NCI-H1417 (cell line): Measurements from ENCODE around the gene FSD1L.

ENCODE experiments used
- DNase-seq, 3 experiments: peaks; one replicate each; lab custom pipeline; 2025; lab: John Stamatoyannopoulos, UW

Gene FSD1L

DNA sequence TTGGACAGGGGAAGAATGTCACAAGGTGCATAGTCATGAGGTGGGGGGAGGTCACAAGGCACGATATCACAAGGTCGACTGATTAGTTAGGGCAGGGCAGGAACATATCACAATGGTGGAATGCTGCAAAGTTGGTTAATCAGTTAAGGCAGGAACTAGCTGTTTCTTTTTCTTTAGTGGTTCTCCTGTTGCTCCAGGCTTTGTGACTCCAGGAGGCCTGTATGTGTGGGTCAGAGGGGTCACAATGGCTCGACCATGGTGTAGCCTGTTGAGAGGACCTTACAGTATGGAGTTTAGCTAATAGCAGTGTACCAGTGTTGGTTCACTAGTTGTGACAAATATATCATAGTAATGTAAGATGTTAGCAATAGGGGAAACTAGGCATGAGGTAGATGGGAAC, 12.4 kb upstream of the FSD1L start:
- DNase-seq, result no peak

DNA sequence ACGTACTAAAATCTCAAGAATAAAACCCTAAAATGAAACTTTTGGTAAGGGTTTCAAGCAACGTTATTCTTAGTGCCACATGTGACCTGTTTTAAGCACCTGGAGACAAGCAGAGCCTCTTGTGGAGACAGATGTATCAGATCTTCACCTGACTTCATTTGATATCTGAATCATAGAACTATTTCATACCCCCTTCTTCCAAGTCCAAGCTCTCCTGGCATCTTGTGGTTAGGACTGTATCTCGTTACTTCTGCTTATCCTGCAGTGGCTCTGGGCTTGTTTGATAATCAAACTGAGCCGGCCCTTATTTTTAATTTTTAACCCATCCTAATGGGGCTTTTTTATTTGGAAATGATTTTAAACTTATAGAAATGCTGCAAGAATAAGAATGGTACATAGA, 11.1 kb upstream of the FSD1L start:
- DNase-seq, result no peak

DNA sequence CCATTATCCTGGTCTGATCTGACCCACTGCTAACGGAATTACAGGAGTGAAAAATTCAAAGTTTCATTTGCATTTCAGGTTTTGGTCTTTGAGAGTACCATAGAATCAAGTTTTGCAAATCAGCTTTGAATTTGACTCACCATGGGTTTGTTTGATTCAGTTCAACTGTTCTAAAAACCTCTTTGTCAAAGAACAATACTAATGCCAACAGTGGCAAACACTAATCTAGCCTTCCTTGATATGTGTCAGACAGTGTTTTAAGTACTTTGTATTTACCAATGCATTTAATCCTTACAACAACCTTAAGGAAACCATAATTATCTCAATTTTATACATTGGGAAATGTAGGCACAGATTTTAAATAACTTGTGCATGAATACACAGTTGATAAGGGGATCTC, 10.1 kb upstream of the FSD1L start:
- peak in 1 of 3 experiments; percentile 38 for DNase-seq

DNA sequence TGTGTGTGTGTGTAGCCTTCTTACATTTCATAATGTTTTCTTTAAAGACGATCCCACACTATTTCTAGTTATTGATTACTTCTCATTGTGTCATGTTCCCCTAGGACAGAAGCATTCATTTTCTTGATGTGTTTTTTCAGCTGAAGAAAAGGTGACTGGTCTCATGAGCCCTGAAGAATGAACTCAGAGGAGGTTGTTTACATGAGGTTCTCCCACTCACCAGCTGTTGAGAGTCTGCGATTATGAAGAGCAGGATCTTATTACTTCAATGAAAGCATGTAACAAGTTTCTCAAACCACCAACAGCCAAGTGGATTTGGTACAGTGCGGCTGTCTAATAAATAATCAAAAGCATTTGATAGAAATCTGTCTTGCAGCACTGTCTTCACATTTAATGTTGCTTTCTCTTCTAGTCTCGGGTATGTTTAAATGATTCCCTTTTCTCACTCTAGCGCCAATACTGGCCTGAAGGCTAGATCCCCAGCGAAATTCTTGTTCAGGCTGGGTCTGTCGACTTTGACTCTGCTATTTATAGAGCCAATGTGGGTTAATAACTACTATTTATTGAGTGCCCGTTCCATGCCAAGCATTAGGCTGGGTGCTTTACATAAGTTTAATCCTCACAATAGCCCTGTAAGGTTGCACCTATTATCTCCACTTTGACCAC, 9.6 kb upstream of the FSD1L start:
- peak in 2 of 3 experiments; percentile 38 to 50 for DNase-seq

DNA sequence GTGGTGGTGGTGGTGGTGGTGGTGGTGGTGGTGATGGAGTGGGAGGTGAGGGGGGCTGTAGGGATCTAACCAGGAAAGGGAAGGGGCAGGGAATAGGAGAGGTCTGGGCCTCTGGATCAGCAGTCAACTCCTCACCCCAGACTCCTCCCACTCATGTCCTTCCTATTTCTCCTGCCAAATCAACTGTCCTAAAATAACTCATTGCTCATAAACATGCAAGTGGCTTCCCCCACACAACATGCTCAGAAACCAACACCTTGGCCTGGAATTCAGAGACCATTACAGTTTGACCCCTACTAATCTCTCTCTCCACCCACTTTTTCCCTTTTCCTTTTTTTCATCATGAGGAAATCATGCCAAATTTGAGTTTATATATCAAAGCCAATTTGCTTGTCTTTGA, 8.4 kb upstream of the FSD1L start:
- no peak for DNase-seq

DNA sequence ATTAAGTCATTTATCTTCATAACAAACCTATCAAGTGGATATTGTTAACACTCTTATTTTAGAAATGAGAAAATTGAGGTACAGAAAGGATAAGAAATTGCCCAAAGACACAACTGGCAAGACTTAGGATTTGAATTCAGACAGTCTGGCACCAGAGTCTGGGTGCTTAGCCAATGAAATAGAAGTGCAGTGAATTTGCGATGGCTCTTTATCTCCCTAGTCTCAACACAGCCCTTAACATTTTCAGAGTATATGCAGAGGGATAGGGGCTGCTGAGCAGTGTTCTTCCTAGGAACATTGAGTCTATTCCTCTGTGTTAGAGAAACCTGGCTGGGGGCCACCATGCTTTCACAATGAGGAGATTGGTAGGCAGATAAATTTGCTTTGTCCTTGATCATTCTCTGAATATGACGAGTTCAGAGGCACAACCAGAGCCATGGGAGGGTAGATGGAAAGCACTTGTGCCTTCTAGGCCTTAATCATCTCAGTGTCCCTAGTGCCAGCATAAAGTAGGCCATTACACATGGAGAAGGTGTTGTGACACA, 6.1 kb upstream of the FSD1L start:
- no peak for DNase-seq

DNA sequence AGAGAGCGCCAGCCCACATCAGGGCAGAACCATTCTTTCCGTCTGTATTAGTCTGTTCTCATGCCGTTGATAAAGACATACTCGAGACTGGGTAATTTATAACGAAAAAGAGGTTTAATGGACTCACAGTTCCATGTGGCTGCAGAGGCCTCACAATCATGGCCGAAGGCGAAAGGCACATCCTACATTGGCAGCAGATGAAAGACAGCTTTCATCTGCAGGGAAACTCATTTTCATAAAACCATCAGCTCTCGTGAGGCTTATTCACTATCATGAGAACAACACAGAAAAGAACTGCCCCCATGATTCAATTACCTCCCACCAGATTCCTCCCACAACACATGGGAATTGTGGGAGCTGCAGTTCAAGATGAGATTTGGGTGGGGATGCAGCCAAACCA, 4.7 kb upstream of the FSD1L start:
- no peak for DNase-seq

DNA sequence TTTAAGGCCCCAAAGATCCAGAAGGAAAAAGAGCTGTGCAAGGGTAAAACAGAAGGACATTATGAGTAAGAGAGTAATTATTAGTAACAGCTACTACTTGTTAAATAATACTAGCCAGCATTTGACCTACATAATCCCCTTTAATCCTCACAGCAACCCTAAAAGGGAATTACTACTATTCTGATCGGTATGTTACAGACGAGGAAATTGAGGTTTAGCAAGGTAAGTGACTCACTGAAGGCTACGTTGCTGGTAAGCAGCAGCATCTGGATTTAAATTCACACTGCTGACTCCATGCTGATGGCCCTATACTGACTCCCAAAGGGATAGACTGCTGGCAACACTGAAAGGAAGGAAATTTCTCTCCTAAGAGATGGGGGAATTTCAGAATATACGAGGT, 3.7 kb upstream of the FSD1L start:
- no peak for DNase-seq

DNA sequence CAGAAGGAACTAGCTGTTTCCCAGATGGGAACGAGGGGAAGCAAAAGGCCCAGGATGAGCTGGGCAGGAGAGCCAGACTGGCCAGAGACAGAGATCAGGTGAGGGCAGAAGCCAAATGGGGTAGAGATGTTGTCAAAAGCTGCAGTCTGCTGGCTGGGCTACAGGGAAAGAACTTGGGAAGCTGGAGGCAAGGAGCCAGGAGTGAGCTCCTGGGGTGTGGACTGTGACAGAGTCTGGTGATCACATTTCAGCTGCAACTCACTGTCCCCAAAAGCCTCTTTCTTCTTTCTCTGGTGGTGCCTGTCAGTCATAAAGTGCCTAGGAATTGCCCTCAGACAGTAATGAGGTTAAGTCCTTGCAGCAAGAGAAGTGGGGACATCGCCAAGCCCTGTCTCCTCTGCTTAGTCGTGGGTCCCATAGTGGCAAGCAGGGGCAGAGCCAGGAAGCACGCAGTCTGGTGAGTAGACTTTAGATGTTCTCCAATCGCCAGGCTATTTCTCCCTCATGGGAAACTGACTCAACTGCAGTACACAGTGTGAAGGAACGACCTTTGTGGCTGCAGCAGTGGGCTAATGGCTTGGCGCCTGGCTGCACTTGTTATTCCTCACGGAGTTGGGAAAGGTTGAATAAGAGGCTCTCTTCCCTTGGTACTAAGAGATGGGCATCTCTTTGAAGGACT, 2.5 kb upstream of the FSD1L start:
- no peak for DNase-seq

DNA sequence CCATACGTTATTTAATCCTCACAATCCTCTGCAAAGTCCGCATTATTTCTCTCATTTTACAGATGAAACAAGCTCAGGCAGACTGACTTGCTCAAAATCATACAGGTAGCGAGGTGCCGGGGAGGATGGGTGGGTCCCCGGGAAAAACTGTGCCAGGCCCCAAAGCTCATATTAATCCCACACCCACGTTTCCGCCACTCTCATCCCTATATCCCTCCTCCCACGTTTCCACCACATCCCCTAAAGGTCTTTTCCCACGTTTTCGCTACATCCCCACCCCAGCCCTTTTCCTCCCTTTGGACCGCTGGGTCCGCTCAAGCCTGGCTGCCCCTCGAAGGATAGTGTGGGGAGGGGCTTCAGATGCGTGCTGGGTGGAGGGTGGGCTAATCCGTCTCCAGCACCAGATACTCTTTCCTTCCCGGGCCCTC, 434 bp upstream of the FSD1L start:
- no peak for DNase-seq

DNA sequence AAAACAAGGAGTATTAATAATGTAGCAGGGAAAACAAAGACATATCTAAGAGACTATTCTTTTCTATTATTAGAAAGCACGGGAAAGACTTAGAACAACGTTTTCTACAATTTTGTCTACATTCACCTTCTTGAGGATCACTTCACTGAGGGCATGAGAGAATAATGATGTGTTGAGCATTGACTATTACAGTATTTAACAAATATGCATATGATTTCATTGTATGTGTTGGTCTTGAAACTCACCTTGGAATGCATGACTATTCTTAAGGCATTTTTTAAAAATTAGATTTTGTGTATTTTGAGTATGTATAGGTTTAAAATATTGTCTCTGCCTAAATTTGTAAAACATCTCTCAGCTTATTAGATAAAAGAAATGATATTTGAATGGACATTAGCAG, 1.2 kb downstream of the FSD1L start:
- DNase-seq, result peak in 1 of 3 experiments; percentile 57

DNA sequence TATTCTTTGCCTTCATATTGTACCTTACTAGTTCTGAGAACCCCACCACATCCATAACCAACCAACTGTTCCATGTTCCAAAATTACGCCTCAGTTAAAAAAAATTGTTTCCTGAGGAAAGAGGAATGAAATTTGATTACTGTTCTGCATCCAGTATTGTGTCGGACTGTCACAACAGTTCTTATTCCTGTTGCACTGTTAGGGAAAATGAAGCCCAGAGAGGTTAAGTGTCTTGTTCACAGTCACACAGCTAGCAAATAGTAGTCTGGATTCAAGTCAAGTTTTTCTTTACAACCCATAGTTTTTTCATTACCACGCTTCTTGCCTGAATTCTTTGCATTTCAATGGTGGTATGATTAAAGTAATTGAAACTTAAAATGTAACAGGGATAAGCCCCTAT, 4.4 kb downstream of the FSD1L start:
- DNase-seq, result no peak

DNA sequence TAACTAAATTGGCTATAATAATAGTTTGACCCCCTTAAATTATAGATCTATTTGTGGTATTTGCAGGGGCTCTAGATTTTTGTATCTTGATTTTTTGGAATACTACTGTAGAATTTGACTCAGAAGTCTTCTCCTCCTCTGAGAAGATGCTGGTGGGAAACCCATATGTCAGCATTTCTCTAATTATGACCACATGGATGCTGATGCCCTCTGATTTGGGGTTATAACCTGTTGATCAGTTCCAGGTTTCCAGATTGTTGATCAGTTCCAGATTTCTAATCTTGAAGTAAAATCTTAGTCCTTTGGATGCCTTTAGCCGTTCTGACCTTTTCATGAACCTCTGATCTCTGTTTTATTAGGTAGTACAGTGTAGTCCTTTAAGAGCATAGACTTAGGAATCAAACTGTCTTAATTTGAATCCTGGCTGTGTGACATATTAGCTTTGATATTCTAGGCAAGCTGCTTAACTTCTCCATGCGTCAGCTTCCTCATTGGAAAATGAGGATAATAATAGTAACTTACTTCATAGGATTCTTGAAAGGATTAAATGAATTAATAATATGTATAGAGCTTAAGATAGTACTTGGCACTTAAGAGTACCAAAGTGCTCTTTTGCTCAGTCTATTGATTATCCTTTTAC, 8.1 kb downstream of the FSD1L start:
- DNase-seq, result no peak

DNA sequence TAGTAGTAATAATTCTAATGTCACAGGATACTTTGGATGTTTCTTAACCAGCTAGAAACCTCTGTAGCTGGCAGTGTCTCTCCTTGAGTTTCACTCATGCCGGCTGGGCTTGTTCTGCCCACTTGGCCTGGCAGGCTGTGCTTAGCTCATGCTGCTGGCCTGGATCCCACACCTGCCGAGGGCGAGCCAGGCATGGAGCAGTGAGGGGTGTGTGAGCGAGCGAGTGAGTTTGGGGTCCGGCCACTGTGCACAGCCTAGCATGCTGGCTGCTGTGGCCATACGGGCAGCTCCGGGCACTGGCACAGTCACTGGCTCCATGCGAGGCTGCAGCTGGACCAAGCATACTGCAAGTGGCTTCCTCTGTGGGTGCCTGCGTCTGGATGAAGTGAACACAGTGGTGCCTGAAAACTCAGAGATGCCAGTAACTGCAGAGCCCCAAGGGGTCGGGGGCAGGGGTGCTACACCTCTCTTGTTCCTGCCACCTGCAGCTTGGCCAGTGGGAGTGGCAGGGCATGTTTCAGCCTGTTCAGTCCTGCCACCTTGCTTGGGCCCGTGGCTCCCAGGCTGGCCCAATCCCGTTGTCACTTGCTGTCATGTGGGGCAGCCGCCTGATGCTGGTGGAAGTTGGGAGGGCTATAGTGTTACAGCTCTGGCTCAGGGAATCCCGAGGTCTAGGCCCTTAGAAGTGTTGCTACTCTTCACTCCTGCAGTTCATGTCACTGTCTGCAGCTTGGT, 9.9 kb downstream of the FSD1L start:
- no peak for DNase-seq

DNA sequence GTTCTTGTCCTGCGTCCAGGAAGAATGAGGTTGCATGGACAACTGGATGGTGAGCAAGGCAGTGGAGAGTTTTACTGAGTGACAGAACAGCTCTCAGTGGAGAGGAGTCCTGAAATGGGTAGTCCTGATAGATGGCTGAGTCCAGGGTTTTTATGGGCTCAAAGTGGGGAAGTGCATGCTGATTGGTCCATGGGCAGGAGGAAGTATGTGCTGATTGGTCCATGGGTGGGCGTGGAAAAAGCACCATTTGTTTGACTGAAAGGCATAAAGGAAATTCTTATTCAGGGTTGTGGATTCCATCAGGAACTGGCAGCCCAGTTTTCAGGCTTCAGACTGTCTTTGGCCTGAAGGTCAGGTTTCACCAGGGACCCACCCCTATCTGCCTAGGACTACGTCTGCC, 10.6 kb downstream of the FSD1L start:
- no peak for DNase-seq

DNA sequence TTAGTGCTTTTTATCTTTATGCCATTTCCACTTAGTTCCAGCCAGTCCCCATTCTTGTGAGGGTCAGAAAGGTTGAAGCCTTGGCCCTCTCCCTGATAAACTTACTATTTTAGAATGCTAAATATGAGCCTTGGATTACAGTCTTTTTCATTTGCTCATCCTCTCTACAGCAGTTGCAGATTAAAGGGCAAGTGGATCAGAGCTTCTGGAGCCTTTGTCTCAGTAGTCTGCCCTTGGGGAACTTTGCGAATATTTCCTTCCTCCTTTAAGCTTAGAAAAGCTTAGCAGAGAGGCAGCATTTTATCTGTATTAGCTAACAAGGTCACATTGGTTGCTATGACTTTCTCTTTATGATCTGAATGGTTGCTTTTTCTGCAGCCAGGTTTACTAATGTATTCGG, 11.5 kb downstream of the FSD1L start:
- no peak for DNase-seq

DNA sequence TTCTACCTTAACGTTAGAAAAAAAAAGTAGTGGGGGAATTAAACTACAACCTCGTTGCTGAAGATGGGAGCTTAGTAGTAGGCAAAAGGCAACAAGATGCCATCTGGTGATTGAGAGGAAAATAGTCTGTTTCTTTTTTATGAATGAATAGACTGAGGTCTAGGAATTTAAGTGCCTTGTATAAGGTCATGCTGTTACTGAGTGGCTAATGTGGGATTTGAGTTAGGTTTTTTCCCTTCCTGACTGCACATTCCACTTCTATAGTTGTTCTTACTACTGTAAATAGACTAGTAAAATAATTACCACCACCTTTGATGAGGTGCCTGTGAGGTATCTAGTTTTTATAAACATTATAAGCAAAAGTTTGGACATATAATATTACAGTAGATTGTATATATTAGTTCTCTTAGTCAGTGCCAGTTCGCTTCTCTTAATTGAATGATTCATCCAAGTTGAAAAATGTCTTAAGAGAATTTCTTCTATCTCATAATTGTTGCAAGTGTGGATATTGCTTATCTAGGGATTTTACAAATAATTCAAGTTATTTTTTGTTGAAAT, 19.1 kb downstream of the FSD1L start:
- DNase-seq, result no peak

DNA sequence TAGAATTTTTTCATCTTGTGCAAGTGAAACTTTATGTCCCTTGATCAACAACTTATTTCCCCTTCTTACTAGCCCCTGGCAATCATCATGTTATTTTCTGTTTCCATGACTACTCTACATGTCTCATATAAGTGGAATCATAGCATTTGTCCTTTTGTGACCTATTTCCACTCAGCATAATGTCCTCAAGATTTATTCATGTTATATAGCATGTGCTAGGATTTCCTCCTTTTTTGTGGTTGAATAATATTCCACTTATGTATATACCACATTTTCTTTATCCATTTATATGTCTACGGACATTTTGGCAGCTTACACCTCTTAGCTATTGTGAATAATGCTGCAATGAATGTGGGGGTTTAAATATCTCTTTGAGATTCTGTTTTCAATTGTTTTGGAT, 21.0 kb downstream of the FSD1L start:
- no peak for DNase-seq

DNA sequence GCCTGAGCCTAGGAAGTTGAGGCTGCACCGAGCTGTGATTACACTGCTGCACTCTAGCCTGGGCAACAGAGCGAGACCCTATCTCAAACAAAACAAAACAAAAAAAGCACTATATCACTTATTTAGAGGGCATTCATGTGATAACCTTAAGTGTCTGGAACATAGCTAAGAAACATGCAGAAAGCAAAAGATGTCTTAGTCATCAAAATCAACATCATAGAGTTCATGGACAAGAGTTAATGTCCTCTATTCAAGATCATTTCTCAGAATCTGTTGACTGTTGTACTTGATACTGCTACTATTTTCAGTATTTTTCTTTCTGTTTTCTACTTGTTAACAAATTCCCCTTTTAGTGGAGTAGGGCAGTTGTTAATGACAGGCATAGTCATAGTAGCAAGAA, 25.4 kb downstream of the FSD1L start:
- DNase-seq, result no peak

DNA sequence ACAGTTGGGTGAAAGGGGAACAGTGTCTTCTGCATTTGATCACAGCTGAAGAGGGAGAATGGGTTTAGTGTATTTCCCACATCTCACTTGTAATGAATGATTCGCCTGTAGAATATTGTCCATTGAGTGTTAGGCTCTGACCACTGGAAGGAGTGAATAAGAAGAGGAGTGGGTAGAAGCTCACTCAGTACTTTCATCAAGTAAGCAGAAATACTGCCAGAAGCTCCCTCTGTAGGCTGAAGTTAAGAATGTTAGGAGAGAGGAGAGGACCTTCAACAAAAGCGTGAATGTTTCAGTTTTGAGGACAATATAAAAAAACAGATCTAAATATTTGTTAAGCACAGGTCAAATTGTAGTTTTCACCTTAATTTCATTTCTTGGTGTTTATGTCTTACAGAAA, 27.5 kb downstream of the FSD1L start:
- peak in 1 of 3 experiments; percentile 7 for DNase-seq

DNA sequence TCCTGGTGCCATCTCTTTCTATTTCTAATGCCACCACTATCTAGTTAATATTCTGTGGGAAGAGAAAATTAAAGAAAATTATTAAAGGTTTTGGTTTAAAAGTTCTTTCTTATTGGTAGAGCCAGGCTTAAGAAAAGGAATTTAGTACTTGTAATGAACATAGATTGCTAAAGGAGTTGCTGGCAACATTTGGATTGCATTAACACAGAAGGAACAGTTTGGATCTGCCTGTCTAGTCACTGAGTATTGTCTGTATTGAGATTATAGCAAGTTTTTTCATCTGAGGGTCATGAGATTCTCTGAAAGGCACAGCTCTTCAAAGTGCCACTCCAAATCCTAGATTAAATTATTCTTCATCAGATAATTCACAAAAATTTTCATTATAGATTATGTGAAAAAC, 32.0 kb downstream of the FSD1L start:
- no peak for DNase-seq

DNA sequence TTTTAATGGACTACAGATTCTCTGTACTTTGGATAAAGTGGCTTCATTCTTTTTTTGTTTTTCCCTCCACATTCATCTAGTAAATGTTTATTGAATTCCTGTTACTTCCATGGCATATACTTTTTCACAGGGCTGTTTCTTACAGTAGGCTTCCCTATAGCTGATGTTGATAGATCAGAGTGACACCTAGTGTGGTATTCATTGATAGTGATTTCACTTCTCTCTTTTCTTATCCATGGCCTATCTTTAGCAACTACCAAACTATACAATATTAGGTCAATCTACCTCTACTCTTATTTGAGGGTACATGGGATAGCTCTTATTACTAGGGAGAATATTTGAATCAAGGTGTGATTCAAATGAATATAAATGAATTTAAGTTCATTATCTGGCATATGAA, 35.8 kb downstream of the FSD1L start:
- DNase-seq, result no peak
